Vagina (tissue), 2 donors: ENCODE results near the gene PNPLA3. TPM values are rescaled to one million over a fixed set of nuclear protein-coding genes. Genes with fewer than 3 reads are reported as not detected.

Experiments
- DNase-seq, 2 donors: peaks; one replicate each; pipeline ENCODE4 v3.0.0-alpha.2; 2017; ENCODE audit errors: extremely low spot score in 2 of 2
- H3K27ac ChIP-seq: fragments of 200-600 bp; sonication (generic); one replicate; pipeline ENCODE4 v1.5.1; 2019
- H3K27me3 ChIP-seq: fragments of 200-600 bp; sonication (generic); one replicate; pipeline ENCODE4 v1.5.1; 2019
- H3K36me3 ChIP-seq, 2 donors: fragments of 200-600 bp; sonication (generic); one replicate each; pipeline ENCODE4 v1.5.1; 2017 to 2019
- H3K4me1 ChIP-seq: fragments of 200-600 bp; sonication (generic); one replicate; pipeline ENCODE4 v1.5.1; 2019
- H3K4me3 ChIP-seq, 2 donors: fragments of 200-600 bp; sonication (generic); 1 replicate in 1 of 2; 2 replicates in 1 of 2; pipeline ENCODE4 v1.5.1; 2016 to 2019
- H3K9me3 ChIP-seq: fragments of 200-600 bp; sonication (generic); one replicate; pipeline ENCODE4 v1.5.1; 2019
- CTCF ChIP-seq, 3 experiments: fragments of 450-650 bp in 2 of 3; fragments of 200-600 bp in 1 of 3; sonication (generic) in 1 of 3; IDR thresholded peaks; one replicate each; pipeline ENCODE4 v1.5.1; 2017 to 2019; ENCODE audit warnings: antibody characterized with exemption in 3 of 3, mild to moderate bottlenecking in 2 of 3, moderate library complexity in 2 of 3
- POLR2A ChIP-seq, 2 donors: fragments of 450-650 bp; IDR thresholded peaks; one replicate each; pipeline ENCODE4 v1.6.1; 2017; ENCODE audit warnings: antibody characterized with exemption in 2 of 2, mild to moderate bottlenecking in 2 of 2, moderate library complexity in 2 of 2
- POLR2AphosphoS5 ChIP-seq, 2 donors: sonication (generic); formaldehyde crosslinking; IDR thresholded peaks; one replicate each; pipeline ENCODE4 v1.9.0; 2017; ENCODE audit warnings: antibody characterized with exemption in 2 of 2, mild to moderate bottlenecking in 2 of 2, low read depth in 1 of 2; ENCODE audit not compliant: insufficient read depth in 1 of 2
- intact Hi-C: fragments of 100-400 bp; cut with DNase I; formaldehyde crosslinking; loops from one replicate; pipeline ENCODE4 v1.15.1; 2023
- total RNA-seq: library from RNA; depleted of rRNA; stranded (reverse); fragments of >200 nt; gene quantifications from one replicate; pipeline ENCODE4 v1.2.3, GENCODE V29; 2016

Gene PNPLA3
- total RNA-seq, 1 donor from 2014 or later: not detected

GRCh38 chr22:43925433-43926348, 2.1 kb downstream of the PNPLA3 start:
- H3K4me1 ChIP-seq: peaks cover 24% of the 10 kb centered on the region
- no peaks in the 10 kb centered on the region for H3K36me3 ChIP-seq
- DNase-seq: no peak
- intact Hi-C loops: no loop called here
- no peak overlapping the region for H3K27ac ChIP-seq
- no peaks in the 10 kb centered on the region for H3K9me3 ChIP-seq
- TF ChIP-seq CTCF (IDR thresholded peaks at IDR 0.05) (no peak), POLR2A (IDR thresholded peaks at IDR 0.05) (no peak), POLR2AphosphoS5 (IDR thresholded peaks at IDR 0.05; ENCODE audit: insufficient read depth in 1 of 2, low read depth in 1 of 2) (no peak)
- H3K27me3 ChIP-seq: no peaks in the 10 kb centered on the region
- H3K4me3 ChIP-seq: no peak overlapping the region

- intact Hi-C loops: no loop called here
- no peak for TF ChIP-seq POLR2A (IDR thresholded peaks at IDR 0.05)
- TF ChIP-seq CTCF (IDR thresholded peaks at IDR 0.05): no peak
- TF ChIP-seq POLR2AphosphoS5 (IDR thresholded peaks at IDR 0.05; ENCODE audit: insufficient read depth in 1 of 2, low read depth in 1 of 2): no peak
- H3K27ac ChIP-seq: no peak overlapping the region
Observed at GRCh38 chr22:43926349-43926710, 2.7 kb downstream of the PNPLA3 start.

GRCh38 chr22:43928468-43928867, 4.9 kb downstream of the PNPLA3 start:
- DNase-seq: no peak
- no peak overlapping the region for H3K4me3 ChIP-seq
- TF ChIP-seq CTCF (IDR thresholded peaks at IDR 0.05): no peak
- TF ChIP-seq POLR2AphosphoS5 (IDR thresholded peaks at IDR 0.05; ENCODE audit: insufficient read depth in 1 of 2, low read depth in 1 of 2): no peak
- TF ChIP-seq POLR2A (IDR thresholded peaks at IDR 0.05): no peak
- no peak overlapping the region for H3K27ac ChIP-seq
- H3K36me3 ChIP-seq: no peaks in the 10 kb centered on the region
- H3K4me1 ChIP-seq: peaks cover 17% of the 10 kb centered on the region
- intact Hi-C loops: no loop called here
- no peaks in the 10 kb centered on the region for H3K9me3 ChIP-seq
- no peaks in the 10 kb centered on the region for H3K27me3 ChIP-seq

More at GRCh38 chr22:43926349-43926710, 2.7 kb downstream of the PNPLA3 start:
- Histone ChIP-seq H3K4me1 (peaks cover 24% of the 10 kb centered on the region), H3K4me3 (no peak overlapping the region), H3K9me3 (no peaks in the 10 kb centered on the region), H3K36me3 (no peaks in the 10 kb centered on the region), H3K27me3 (no peaks in the 10 kb centered on the region)
- DNase-seq: no peak

- Histone ChIP-seq H3K36me3 (no peaks in the 10 kb centered on the region), H3K4me1 (peaks cover 14% of the 10 kb centered on the region), H3K4me3 (no peak overlapping the region), H3K9me3 (no peaks in the 10 kb centered on the region), H3K27me3 (no peaks in the 10 kb centered on the region), H3K27ac (no peak overlapping the region)
- no peak for DNase-seq
- intact Hi-C loops: no loop called here
- no peak for TF ChIP-seq CTCF (IDR thresholded peaks at IDR 0.05)
- no peak for TF ChIP-seq POLR2AphosphoS5 (IDR thresholded peaks at IDR 0.05; ENCODE audit: insufficient read depth in 1 of 2, low read depth in 1 of 2)
- no peak for TF ChIP-seq POLR2A (IDR thresholded peaks at IDR 0.05)
Observed at GRCh38 chr22:43928908-43929307, 5.3 kb downstream of the PNPLA3 start.

- intact Hi-C loops: no loop called here
- DNase-seq: no peak
- TF ChIP-seq POLR2A (IDR thresholded peaks at IDR 0.05) (no peak), CTCF (IDR thresholded peaks at IDR 0.05) (no peak), POLR2AphosphoS5 (IDR thresholded peaks at IDR 0.05; ENCODE audit: insufficient read depth in 1 of 2, low read depth in 1 of 2) (no peak)
- H3K27ac ChIP-seq: no peak overlapping the region
- H3K9me3 ChIP-seq: no peaks in the 10 kb centered on the region
- no peaks in the 10 kb centered on the region for H3K27me3 ChIP-seq
- H3K4me3 ChIP-seq: no peak overlapping the region
- H3K36me3 ChIP-seq: no peaks in the 10 kb centered on the region
- no peaks in the 10 kb centered on the region for H3K4me1 ChIP-seq
Observed at GRCh38 chr22:43931771-43932170, 8.2 kb downstream of the PNPLA3 start.
